ENCODE data around the gene PKM. TPM values are rescaled to one million over a fixed set of nuclear protein-coding genes. Genes with fewer than 3 reads are reported as not detected.

PKM gene
- total RNA-seq, 2 experiments from 2014 or later, result 1,272 to 1,311 TPM

DNA sequence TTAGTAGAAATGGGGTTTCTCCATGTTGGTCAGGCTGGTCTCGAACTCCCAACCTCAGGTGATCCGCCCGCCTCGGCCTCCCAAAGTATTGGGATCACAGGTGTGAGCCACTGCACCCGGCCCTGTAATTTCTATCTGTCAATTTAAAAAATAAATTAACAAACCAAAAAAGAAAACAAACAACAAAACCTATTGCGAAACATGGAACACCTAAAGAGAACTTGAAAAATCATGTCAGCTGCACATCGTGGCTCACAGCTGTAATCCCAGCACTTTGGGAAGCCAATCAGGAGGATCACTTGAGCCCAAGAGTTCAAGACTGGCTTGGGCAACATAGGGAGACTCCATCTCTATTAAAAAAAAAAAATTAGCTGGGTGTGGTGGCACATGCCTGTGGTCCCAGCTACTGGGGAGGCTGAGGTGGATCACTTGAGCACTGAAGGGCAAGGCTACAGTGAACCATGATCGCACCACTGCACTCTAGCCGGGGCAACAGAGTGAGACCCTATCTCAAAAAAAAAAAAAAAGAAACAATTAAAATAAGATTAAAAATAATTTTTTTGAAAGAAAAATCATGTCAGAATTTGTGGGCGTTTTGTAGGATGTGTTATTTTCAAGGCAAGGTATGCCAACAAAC lies 21.8 kb upstream of the PKM start:
- no peak for DNase-seq
- H3K36me3 Mint-ChIP-seq (ENCODE audit: low read depth), result peaks cover 41% of the 10 kb centered on the region
- H3K4me3 Mint-ChIP-seq, result no peak overlapping the region
- no peaks in the 10 kb centered on the region for H3K9me3 Mint-ChIP-seq (ENCODE audit: insufficient read depth)
- ATAC-seq, result no peak
- no peaks in the 10 kb centered on the region for H3K4me1 Mint-ChIP-seq (ENCODE audit: low read depth)
- ChIA-PET CTCF (no interaction called here), POLR2A (no interaction called here)
- no peak overlapping the region for H3K27ac Mint-ChIP-seq
- no peaks in the 10 kb centered on the region for H3K27me3 Mint-ChIP-seq (ENCODE audit: low read depth)

DNA sequence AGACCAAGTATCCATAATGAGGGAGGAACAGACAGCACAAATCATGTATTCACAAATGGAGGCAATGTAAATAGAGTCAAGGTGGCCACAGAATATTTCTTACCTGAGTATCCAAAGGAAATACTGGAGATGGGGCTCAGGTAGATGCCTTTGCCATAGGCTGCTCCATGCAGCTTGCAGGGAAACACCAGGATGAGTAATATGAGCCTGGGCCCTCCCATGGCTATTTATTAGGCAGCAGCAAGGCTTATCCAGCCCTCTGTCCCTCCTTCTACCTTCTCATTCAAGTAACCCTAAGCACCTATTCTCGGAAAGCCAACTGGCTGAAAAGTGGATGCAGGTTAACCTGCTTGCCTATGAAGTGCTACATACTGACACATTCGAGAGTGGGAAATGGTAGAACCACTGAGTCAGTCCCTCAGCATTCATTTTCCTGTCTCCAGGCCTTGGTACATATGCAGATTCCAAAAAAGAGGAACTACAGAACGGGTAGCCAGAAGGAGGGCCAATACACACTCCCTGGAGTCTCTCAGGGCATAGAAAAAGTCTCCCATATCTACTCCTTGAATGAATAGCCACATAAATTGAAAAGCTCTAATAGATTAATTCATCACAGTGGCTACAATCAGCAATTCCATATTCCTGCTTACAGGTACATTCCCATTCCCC lies 18.3 kb upstream of the PKM start:
- no peaks in the 10 kb centered on the region for H3K9me3 Mint-ChIP-seq (ENCODE audit: insufficient read depth)
- DNase-seq, result no peak

DNA sequence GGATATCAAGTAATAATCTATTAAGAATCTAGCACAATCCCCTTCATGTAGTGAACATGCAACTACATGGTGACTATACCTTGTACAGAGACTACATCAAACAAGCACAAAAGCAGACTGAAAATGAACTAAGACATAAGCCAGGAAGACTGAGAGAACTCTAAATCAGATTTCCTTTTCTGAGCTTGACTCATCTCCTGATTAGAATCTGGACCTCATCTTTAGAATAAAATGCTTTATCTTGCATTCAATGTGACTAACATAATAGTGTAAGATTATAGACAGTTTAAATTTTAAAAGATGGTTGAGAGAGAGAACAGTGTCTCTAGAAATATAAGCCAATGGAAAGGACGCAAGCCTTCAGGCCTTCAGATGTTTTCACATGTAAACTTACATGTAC lies 17.5 kb upstream of the PKM start:
- ChIA-PET CTCF (no interaction called here), POLR2A (no interaction called here)
- H3K36me3 Mint-ChIP-seq (ENCODE audit: low read depth), result peaks cover 37% of the 10 kb centered on the region
- no peaks in the 10 kb centered on the region for H3K27me3 Mint-ChIP-seq (ENCODE audit: low read depth)
- H3K4me3 Mint-ChIP-seq, result no peak overlapping the region
- H3K9me3 Mint-ChIP-seq (ENCODE audit: insufficient read depth), result no peaks in the 10 kb centered on the region
- ATAC-seq (no peak), DNase-seq (no peak)
- H3K27ac Mint-ChIP-seq, result no peak overlapping the region
- H3K4me1 Mint-ChIP-seq (ENCODE audit: low read depth), result no peaks in the 10 kb centered on the region

More for the DNA sequence above, 18.3 kb upstream of the PKM start:
- Mint-ChIP-seq H3K4me1 (ENCODE audit: low read depth) (no peaks in the 10 kb centered on the region), H3K4me3 (no peak overlapping the region), H3K27me3 (ENCODE audit: low read depth) (no peaks in the 10 kb centered on the region), H3K27ac (no peak overlapping the region), H3K36me3 (ENCODE audit: low read depth) (peaks cover 37% of the 10 kb centered on the region)
- CTCF ChIA-PET, result interaction anchor here (1.5 kb wide), 1 partner anchor 23 kb away, joined by 3 read pairs; no protein-coding TSS in a partner anchor
- POLR2A ChIA-PET, result no interaction called here
- ATAC-seq, result no peak

DNA sequence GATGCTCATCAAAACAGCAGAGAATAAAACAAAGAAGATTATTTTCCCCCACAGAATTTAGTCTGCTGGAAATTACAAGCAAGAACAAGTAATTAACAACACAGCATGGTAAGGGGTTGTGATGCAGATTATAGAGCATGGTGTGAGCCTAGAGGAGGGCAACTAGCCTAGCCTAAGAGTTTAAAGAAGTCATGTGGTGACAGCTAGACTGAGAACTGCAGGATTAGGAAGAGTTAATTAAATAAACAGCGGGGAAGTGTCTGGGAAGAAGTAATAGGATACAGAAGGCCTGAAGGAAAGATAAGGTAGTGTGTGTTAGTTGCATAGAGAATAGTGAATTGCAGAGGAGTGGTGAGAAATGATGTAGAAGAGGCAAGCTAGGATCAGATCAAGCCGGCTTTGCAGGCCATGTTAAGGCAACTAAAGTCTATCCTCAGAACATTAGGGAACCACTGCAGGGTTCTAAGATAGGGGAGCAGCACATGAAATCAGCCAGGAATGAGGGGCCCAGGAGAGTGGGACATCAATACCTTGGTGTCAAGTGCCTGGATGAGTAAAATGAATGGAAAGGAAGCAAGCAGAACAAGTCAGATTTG lies 11.9 kb upstream of the PKM start:
- Mint-ChIP-seq H3K9me3 (ENCODE audit: insufficient read depth) (no peaks in the 10 kb centered on the region), H3K27me3 (ENCODE audit: low read depth) (no peaks in the 10 kb centered on the region), H3K4me3 (no peak overlapping the region), H3K36me3 (ENCODE audit: low read depth) (peaks cover 27% of the 10 kb centered on the region), H3K27ac (no peak overlapping the region), H3K4me1 (ENCODE audit: low read depth) (peaks cover under 1% of the 10 kb centered on the region)
- no peak for DNase-seq
- ChIA-PET CTCF (interaction anchor here (1.2 to 1.3 kb wide), 2 partner anchors 16 to 17 kb away, joined by 3 read pairs; no protein-coding TSS in a partner anchor), POLR2A (interaction anchor here (7.1 kb wide), 1 partner anchor 14 kb away, joined by 58 read pairs; the partner anchor contains the start of gene PKM)
- no peak for ATAC-seq

DNA sequence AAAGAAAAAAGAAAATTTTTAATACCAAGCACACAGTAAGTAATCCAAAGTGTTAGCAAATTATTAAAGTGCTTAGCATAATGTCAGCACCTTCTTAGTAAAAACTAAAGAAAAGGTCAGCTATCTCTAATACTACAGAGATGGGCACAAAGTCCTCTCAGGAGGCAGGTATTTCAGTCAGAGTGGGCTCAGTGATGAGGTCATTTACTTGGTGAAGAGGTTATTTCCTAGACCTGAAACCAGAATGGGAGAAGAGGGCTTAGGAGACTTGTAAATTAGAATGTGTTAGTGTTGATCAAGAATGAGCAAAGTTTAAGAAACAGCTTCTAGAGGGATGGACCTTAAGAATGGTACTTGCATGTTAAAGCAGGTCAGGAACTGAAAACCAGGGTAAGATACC lies 8.7 kb upstream of the PKM start:
- POLR2A ChIA-PET, result interaction anchor here (7.1 kb wide), 1 partner anchor 10 kb away, joined by 58 read pairs; the partner anchor contains the start of gene PKM
- Mint-ChIP-seq H3K27me3 (ENCODE audit: low read depth) (no peaks in the 10 kb centered on the region), H3K36me3 (ENCODE audit: low read depth) (peaks cover 23% of the 10 kb centered on the region), H3K27ac (no peak overlapping the region), H3K9me3 (ENCODE audit: insufficient read depth) (no peaks in the 10 kb centered on the region), H3K4me1 (ENCODE audit: low read depth) (peaks cover 19% of the 10 kb centered on the region), H3K4me3 (no peak overlapping the region)
- DNase-seq, result no peak
- no peak for ATAC-seq
- CTCF ChIA-PET, result interaction anchor here (1.1 to 2.4 kb wide), 3 partner anchors 11 to 34 kb away, joined by 3 to 6 read pairs (median 3); no protein-coding TSS in a partner anchor

DNA sequence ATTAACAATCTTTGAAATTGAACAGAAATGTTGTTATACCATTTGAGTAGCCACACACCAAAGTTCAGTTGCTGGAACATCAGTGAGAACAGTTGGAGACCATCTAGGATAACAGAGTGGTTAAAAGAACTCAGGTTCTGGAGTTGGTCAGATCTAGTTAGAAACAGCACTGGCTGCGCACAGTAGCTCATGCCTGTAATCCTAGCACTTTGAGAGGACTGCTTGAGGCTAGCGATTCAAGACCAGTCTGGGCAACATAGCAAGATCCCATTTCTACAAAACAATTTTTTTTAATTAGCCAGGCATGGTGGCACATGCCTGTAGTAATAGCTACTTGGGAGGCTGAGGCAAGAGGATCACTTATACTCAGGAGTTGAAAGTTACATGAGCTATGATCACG lies 7.6 kb upstream of the PKM start:
- Mint-ChIP-seq H3K27me3 (ENCODE audit: low read depth) (no peaks in the 10 kb centered on the region), H3K36me3 (ENCODE audit: low read depth) (peaks cover 23% of the 10 kb centered on the region), H3K27ac (no peak overlapping the region), H3K4me3 (no peak overlapping the region), H3K9me3 (ENCODE audit: insufficient read depth) (no peaks in the 10 kb centered on the region), H3K4me1 (ENCODE audit: low read depth) (peaks cover 19% of the 10 kb centered on the region)
- no peak for ATAC-seq
- no peak for DNase-seq
- ChIA-PET POLR2A (interaction anchor here (7.1 kb wide), 1 partner anchor 9 kb away, joined by 58 read pairs; the partner anchor contains the start of gene PKM), CTCF (interaction anchor here (1.6 to 4.3 kb wide), 3 partner anchors 11 to 35 kb away, joined by 3 to 27 read pairs (median 6); no protein-coding TSS in a partner anchor)

DNA sequence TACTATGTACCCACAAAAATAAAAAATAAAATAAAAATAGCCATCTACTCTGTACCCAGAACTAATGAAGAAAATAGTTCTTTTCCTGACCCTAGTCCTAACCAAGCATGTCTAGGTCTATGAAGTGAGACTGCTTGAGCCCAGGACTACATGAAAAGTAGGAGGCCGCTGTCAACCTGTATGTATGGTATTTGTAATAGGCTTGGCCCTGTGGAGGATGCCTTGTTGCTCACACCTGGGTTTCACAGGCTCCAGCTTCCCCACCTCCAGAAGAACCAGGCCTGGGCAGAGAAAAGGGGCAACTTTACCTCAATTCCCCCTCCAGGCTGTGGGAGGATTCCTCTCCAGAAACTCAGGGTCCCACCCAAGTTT lies 6.8 kb upstream of the PKM start:
- Mint-ChIP-seq H3K27me3 (ENCODE audit: low read depth) (no peaks in the 10 kb centered on the region), H3K27ac (no peak overlapping the region), H3K4me3 (no peak overlapping the region), H3K36me3 (ENCODE audit: low read depth) (peaks cover 23% of the 10 kb centered on the region), H3K4me1 (ENCODE audit: low read depth) (peaks cover 21% of the 10 kb centered on the region), H3K9me3 (ENCODE audit: insufficient read depth) (no peaks in the 10 kb centered on the region)
- POLR2A ChIA-PET, result interaction anchor here (0.7 to 7.1 kb wide), 3 partner anchors 9 to 237 kb away, joined by 3 to 58 read pairs (median 5); partner anchors contain the start of gene PKM
- DNase-seq (no peak), ATAC-seq (peak; percentile 37)
- CTCF ChIA-PET, result interaction anchor here (0.5 to 4.3 kb wide), 4 partner anchors 11 to 1462 kb away, joined by 3 to 27 read pairs (median 4); no protein-coding TSS in a partner anchor

DNA sequence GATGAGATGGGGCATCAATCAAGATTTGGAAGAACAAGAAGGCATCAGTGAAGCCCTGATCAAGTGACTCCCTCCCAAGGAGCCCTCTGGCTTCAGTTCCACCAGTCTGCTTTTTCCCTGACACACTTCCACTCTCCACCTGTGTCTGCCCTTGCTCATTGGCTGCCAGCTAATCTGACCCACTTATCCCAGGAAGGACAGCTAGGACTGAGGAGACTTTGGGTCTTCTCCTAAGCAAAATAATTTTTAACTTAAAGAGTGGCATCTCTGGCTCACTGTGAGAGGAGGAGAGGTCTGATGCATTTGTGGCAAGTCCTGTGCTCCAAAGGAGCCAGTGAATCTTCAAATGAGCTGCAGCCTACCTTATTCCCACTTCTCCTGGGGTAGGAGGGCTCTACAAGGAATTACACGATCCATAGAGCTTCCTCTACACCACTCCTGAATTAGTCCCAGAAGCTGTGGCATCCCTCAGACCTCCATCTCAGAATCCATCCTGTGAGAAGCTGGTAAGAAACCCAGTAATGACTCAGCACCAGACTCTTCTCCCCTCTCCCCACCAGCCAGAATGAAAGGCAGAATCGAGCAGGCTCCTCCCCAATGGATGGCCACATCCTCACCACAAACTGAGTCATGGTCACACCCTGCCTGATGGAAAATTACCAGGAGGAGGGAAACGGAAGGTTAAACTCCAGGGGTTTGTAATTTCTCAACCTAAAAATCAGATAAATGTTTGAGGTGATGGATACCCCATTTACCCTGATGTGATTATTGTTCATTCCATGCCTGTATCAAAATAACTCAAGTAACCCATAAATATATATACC lies 6.3 kb upstream of the PKM start:
- ChIA-PET CTCF (interaction anchor here (0.5 to 4.3 kb wide), 5 partner anchors 10 to 1463 kb away, joined by 3 to 27 read pairs (median 3); no protein-coding TSS in a partner anchor), POLR2A (interaction anchor here (0.7 to 7.1 kb wide), 3 partner anchors 8 to 238 kb away, joined by 3 to 58 read pairs (median 5); partner anchors contain the start of gene PKM)
- DNase-seq, result peak; percentile 81
- Mint-ChIP-seq H3K27ac (peak overlapping the region; percentile 76), H3K9me3 (ENCODE audit: insufficient read depth) (no peaks in the 10 kb centered on the region), H3K27me3 (ENCODE audit: low read depth) (no peaks in the 10 kb centered on the region), H3K4me1 (ENCODE audit: low read depth) (peaks cover 27% of the 10 kb centered on the region), H3K4me3 (peak overlapping the region; percentile 27), H3K36me3 (ENCODE audit: low read depth) (peaks cover 19% of the 10 kb centered on the region)
- ATAC-seq, result peak; percentile 88

DNA sequence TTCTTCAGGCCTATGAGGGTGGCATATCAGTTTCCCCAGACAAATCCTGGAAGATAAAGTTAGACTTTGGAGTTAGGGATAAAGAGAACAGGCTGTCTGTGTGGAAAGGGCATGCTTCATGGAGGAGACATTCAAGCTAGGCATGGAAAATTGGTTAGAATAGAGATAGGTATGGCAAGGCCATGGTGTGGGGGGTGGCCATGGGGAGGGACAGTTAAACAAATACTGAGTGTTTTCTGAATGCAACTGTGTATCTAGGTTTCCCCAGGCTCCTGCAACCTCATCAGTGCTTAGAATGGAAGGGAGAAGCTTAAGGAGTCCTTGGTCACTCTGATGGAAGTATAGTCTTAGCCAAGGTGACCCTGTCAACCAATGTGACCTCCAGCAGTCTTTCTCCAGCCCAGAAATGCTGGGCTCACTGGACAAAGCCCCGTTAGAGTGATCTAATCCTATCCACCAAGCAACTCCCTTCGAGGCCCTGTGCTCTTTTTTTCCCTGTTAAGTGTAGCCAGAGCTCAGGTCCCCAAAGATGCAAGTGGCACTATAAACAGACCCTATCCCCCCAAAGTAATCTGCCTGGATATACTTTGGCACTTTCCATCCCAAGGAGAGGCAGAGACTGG lies 5.5 kb upstream of the PKM start:
- CTCF ChIA-PET, result interaction anchor here (1.2 to 4.3 kb wide), 3 partner anchors 9 to 32 kb away, joined by 3 to 27 read pairs (median 5); no protein-coding TSS in a partner anchor
- Mint-ChIP-seq H3K27me3 (ENCODE audit: low read depth) (no peaks in the 10 kb centered on the region), H3K9me3 (ENCODE audit: insufficient read depth) (no peaks in the 10 kb centered on the region), H3K27ac (peak overlapping the region; percentile 76), H3K36me3 (ENCODE audit: low read depth) (peaks cover 16% of the 10 kb centered on the region), H3K4me3 (peak overlapping the region; percentile 27), H3K4me1 (ENCODE audit: low read depth) (peaks cover 35% of the 10 kb centered on the region)
- POLR2A ChIA-PET, result no interaction called here
- DNase-seq, result no peak
- ATAC-seq, result no peak

DNA sequence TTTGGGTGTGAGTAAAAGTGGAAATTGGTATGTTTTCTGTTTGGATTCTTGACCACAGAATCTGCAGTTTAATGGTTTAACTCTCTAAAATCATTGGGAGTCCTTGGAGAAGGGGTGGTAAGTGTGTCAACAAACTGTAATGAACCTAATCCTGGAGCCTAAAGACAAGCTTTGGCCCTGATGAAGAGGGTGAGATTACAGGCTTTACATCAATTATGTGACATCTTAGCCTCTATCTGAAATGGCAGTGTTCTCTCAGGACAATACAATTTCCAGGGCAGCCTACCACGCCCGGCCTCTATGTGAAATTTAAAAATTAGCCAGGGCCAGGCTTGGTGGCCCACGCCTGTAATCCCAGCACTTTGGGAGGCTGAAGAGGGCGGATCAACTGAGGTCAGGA lies 4.3 kb upstream of the PKM start:
- ATAC-seq (no peak), DNase-seq (no peak)
- CTCF ChIA-PET, result interaction anchor here (4.3 kb wide), 1 partner anchor 8 kb away, joined by 27 read pairs; no protein-coding TSS in a partner anchor
- Mint-ChIP-seq H3K9me3 (ENCODE audit: insufficient read depth) (no peaks in the 10 kb centered on the region), H3K27ac (no peak overlapping the region), H3K4me1 (ENCODE audit: low read depth) (peaks cover 35% of the 10 kb centered on the region), H3K36me3 (ENCODE audit: low read depth) (peaks cover 8% of the 10 kb centered on the region), H3K4me3 (no peak overlapping the region), H3K27me3 (ENCODE audit: low read depth) (no peaks in the 10 kb centered on the region)
- POLR2A ChIA-PET, result no interaction called here

DNA sequence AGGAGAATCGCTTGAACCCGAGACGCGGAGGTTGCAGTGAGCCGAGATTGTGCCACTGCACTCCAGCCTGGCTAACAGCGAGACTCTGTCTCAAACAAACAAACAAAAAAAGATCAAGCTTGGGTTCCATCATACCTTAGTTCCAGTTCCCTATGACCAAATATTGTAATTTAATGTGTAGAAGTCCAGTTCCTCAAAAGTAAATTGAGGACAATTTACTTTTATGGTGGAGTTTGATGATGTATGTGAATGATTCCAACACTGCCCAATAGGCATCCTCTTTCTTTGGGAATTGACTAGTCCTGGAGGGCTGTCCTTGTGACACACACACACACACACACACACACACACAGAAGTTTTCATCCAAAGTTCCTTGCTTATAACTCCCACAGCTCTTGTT lies 2.8 kb upstream of the PKM start:
- ChIA-PET CTCF (interaction anchor here (0.7 kb wide), 1 partner anchor 14 kb away, joined by 3 read pairs; no protein-coding TSS in a partner anchor), POLR2A (no interaction called here)
- Mint-ChIP-seq H3K27me3 (ENCODE audit: low read depth) (no peaks in the 10 kb centered on the region), H3K27ac (no peak overlapping the region), H3K9me3 (ENCODE audit: insufficient read depth) (no peaks in the 10 kb centered on the region), H3K4me3 (no peak overlapping the region), H3K4me1 (ENCODE audit: low read depth) (peaks cover 35% of the 10 kb centered on the region), H3K36me3 (ENCODE audit: low read depth) (peaks cover 12% of the 10 kb centered on the region)
- DNase-seq (no peak), ATAC-seq (no peak)
